CD14-positive monocyte (primary cell): ENCODE data around the gene PARP9. TPM values are rescaled to one million over a fixed set of nuclear protein-coding genes. Genes with fewer than 3 reads are reported as not detected.

ENCODE experiments used
- DNase-seq, 3 donors: peaks; one replicate each; pipeline ENCODE4 v3.0.0-alpha.2; 2011 to 2022
- H2AFZ ChIP-seq: 2 replicates; pipeline ENCODE4 v1.6.0; 2012; ENCODE audit warnings: mild to moderate bottlenecking, low read depth, low read length, inconsistent platforms; ENCODE audit not compliant: insufficient read depth, poor library complexity, severe bottlenecking
- H3K27ac ChIP-seq, 2 donors: 1 replicate in 1 of 2; 2 replicates in 1 of 2; pipeline ENCODE4 v1.5.1; 2012 to 2013; ENCODE audit warnings: low read length in 2 of 2, control low read depth in 1 of 2, inconsistent platforms in 1 of 2, low read depth in 1 of 2, mild to moderate bottlenecking in 1 of 2
- H3K27me3 ChIP-seq, 2 donors: one replicate each; pipeline versions ENCODE4 v1.6.0 to v1.6.1; 2011 to 2013; ENCODE audit warnings: low read length in 2 of 2; ENCODE audit not compliant: control insufficient read depth in 2 of 2, insufficient read depth in 2 of 2
- H3K36me3 ChIP-seq, 2 donors: replicated peaks in 1 of 2; 1 replicate in 1 of 2; 2 replicates in 1 of 2; pipeline versions ENCODE4 v1.5.1 to v1.6.1; 2012 to 2013; ENCODE audit warnings: low read length in 2 of 2, control low read depth in 1 of 2, inconsistent platforms in 1 of 2, mild to moderate bottlenecking in 1 of 2; ENCODE audit not compliant: insufficient read depth in 2 of 2, control insufficient read depth in 1 of 2
- H3K4me1 ChIP-seq, 2 donors: 1 replicate in 1 of 2; 2 replicates in 1 of 2; pipeline versions ENCODE4 v1.5.1 to v1.6.1; 2012 to 2013; ENCODE audit warnings: low read length in 2 of 2, control low read depth in 1 of 2, inconsistent platforms in 1 of 2, mild to moderate bottlenecking in 1 of 2, moderate library complexity in 1 of 2; ENCODE audit not compliant: insufficient read depth in 2 of 2, control insufficient read depth in 1 of 2
- H3K4me2 ChIP-seq: replicated peaks from 2 replicates; pipeline ENCODE3; 2012; ENCODE audit warnings: low read length, moderate library complexity, mild to moderate bottlenecking; ENCODE audit not compliant: poor library complexity, severe bottlenecking; ENCODE audit errors: extremely low read depth
- H3K4me3 ChIP-seq, 3 experiments: fragments of 200-600 bp in 1 of 3; sonication (generic) in 1 of 3; replicated peaks in 1 of 3; 1 replicate in 2 of 3; 2 replicates in 1 of 3; pipeline ENCODE4 v1.5.1; 2011 to 2013; ENCODE audit warnings: low read length in 3 of 3, mild to moderate bottlenecking in 3 of 3, control low read depth in 2 of 3, low read depth in 2 of 3, inconsistent platforms in 1 of 3, moderate library complexity in 1 of 3
- H3K79me2 ChIP-seq: 2 replicates; pipeline ENCODE4 v1.6.0; 2012; ENCODE audit warnings: mild to moderate bottlenecking, control low read depth, inconsistent platforms, low read length, moderate library complexity; ENCODE audit not compliant: insufficient read depth
- H3K9ac ChIP-seq: 2 replicates; pipeline ENCODE4 v1.6.0; 2017; ENCODE audit warnings: low read length, mild to moderate bottlenecking; ENCODE audit not compliant: insufficient read depth, poor library complexity, severe bottlenecking
- H3K9me3 ChIP-seq, 2 donors: replicated peaks in 1 of 2; 1 replicate in 1 of 2; 2 replicates in 1 of 2; pipeline versions ENCODE4 v1.5.1 to v1.6.1; 2012 to 2013; ENCODE audit warnings: low read length in 2 of 2, control low read depth in 1 of 2; ENCODE audit not compliant: control insufficient read depth in 1 of 2, insufficient read depth in 1 of 2
- H4K20me1 ChIP-seq: 2 replicates; pipeline ENCODE4 v1.6.0; 2012; ENCODE audit warnings: mild to moderate bottlenecking, low read length, control low read depth, moderate library complexity; ENCODE audit not compliant: insufficient read depth
- H3K27ac Mint-ChIP-seq, 7 donors: one replicate each; pipeline ENCODE4 v1.8.0; 2020; ENCODE audit warnings: mild to moderate bottlenecking in 7 of 7, mixed read lengths in 7 of 7, moderate library complexity in 6 of 7, inconsistent platforms in 2 of 7
- H3K27me3 Mint-ChIP-seq, 3 donors: one replicate each; pipeline ENCODE4 v1.8.0; 2021 to 2022; ENCODE audit warnings: low read depth in 3 of 3, mild to moderate bottlenecking in 3 of 3, mixed read lengths in 3 of 3, moderate library complexity in 3 of 3, inconsistent platforms in 1 of 3
- H3K36me3 Mint-ChIP-seq, 2 donors: one replicate each; pipeline ENCODE4 v1.8.0; 2020; ENCODE audit warnings: mixed read lengths in 2 of 2, inconsistent platforms in 1 of 2, mild to moderate bottlenecking in 1 of 2
- H3K4me1 Mint-ChIP-seq: one replicate; pipeline ENCODE4 v1.8.0; 2020; ENCODE audit warnings: mild to moderate bottlenecking, mixed read lengths
- H3K4me3 Mint-ChIP-seq, 2 donors: one replicate each; pipeline ENCODE4 v1.8.0; 2020; ENCODE audit warnings: mild to moderate bottlenecking in 2 of 2, mixed read lengths in 2 of 2, moderate library complexity in 1 of 2
- H3K9me3 Mint-ChIP-seq, 7 donors: one replicate each; pipeline ENCODE4 v1.8.0; 2020 to 2022; ENCODE audit warnings: mixed read lengths in 7 of 7, mild to moderate bottlenecking in 6 of 7, moderate library complexity in 6 of 7, inconsistent platforms in 2 of 7
- CTCF ChIP-seq: fragments of 200-600 bp; IDR thresholded peaks from one replicate; pipeline ENCODE4 v1.8.0; 2022; ENCODE audit warnings: antibody characterized with exemption, mild to moderate bottlenecking
- WGBS: methylation state at CpG from one replicate; pipeline ENCODE4 v1.1.5; 2013; ENCODE audit warnings: missing lambda C conversion rate; ENCODE audit not compliant: insufficient coverage; 5-methylcytosine and 5-hydroxymethylcytosine counted together
- intact Hi-C, 2 donors: fragments of 100-400 bp; cut with micrococcal nuclease; formaldehyde crosslinking; loops; one replicate each; pipeline versions ENCODE4 v1.15.0 to v1.15.1; 2023
- polyA plus RNA-seq, 3 donors: library from polyadenylated mRNA; depleted of rRNA in 1 of 3; unstranded in 2 of 3; stranded (reverse) in 1 of 3; fragments of 300-500 nt in 2 of 3; fragments of >200 nt in 1 of 3; fragmentation: Illumina TruSeq in 2 of 3; gene quantifications; 1 replicate in 2 of 3; 2 replicates in 1 of 3; pipeline ENCODE4 v1.2.3, GENCODE V29; 2012 to 2021

PARP9 gene
- polyA plus RNA-seq, 3 donors: 31.4 to 43.3 (median 34.4) TPM

DNA sequence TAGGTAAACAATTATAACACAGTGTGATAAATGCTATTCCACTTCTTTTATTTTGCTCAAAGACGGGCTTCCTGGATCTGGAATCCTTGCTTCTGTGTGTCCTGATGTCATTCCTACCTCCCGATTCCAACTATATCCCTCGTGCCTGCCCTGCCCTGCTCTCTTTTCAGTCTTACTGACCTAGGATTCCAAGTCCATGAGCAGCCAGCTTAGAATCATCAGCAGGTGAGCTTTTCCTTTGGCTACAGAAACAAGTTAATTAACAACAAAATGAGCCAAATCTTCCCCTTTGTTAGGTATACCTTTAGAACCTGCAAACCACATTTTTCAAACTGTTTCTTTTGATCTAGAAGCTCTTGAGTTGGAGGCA, 27.5 kb downstream of the PARP9 start:
- Histone ChIP-seq H3K27ac (no peak overlapping the region), H3K4me1 (peaks cover 10 to 28% of the 10 kb centered on the region in 2 donors), H3K79me2 (no peaks in the 10 kb centered on the region), H3K27me3 (no peaks in the 10 kb centered on the region), H3K4me3 (no peak overlapping the region), H3K9me3 (no peaks in the 10 kb centered on the region), H4K20me1 (peaks cover 18% of the 10 kb centered on the region), H2AFZ (no peak overlapping the region), H3K36me3 (peaks cover 71 to 91% of the 10 kb centered on the region in 2 donors), H3K9ac (no peak overlapping the region), H3K4me2 (no peak overlapping the region)
- TF ChIP-seq CTCF: no peak
- intact Hi-C loops: no loop called here
- no peak overlapping the region for H3K27ac Mint-ChIP-seq
- H3K4me3 Mint-ChIP-seq: no peak overlapping the region
- H3K27me3 Mint-ChIP-seq: peaks cover 0 to 1% (median 0%) of the 10 kb centered on the region in 3 donors
- no peaks in the 10 kb centered on the region for H3K9me3 Mint-ChIP-seq
- peaks cover 22% of the 10 kb centered on the region for H3K4me1 Mint-ChIP-seq
- WGBS: 100% methylated on average over 2 of the region's 3 CpGs
- no peak for DNase-seq
- H3K36me3 Mint-ChIP-seq: peaks cover 83 to 90% of the 10 kb centered on the region in 2 donors

DNA sequence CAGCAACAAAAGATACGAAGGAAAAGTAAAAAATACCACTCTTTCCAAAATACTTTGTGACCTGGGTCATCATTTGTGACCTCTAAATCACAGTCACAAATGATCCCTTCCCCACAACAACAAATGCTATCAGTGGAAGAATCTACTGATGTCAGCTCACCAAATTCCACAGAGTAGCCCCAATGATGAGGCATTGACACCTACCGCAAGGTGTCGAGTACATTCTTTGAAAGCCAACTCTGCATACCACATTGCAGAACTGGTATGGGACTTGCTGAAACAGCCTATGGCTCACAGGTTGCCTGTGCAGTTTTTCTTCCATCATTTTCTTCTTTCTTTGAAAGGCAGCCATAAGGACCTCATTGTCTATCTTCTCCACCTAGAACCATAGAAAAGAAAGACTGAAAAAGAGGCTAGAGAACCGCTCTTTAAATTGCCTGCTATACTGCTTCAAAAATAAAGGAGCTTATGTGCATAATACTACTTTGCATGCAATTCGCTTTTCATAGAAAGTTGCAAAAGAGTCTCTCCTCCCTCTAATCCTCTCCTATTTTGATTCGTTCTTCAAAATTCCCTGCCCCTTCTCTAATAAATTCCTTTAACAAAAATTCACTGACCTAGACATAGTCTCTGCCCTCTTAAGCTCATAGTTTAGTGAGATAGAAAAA, 28.0 kb downstream of the PARP9 start:
- Histone ChIP-seq H3K36me3 (peaks cover 71 to 91% of the 10 kb centered on the region in 2 donors), H4K20me1 (peaks cover 16% of the 10 kb centered on the region), H3K79me2 (no peaks in the 10 kb centered on the region), H3K4me2 (no peak overlapping the region), H3K9me3 (no peaks in the 10 kb centered on the region), H3K27ac (no peak overlapping the region), H3K4me3 (no peak overlapping the region), H3K27me3 (no peaks in the 10 kb centered on the region), H3K4me1 (peaks cover 10 to 28% of the 10 kb centered on the region in 2 donors), H3K9ac (no peak overlapping the region), H2AFZ (no peak overlapping the region)
- 90% methylated on average over 3 of the region's 6 CpGs for WGBS
- no peaks in the 10 kb centered on the region for H3K9me3 Mint-ChIP-seq
- H3K27ac Mint-ChIP-seq: no peak overlapping the region
- peaks cover 83 to 89% of the 10 kb centered on the region in 2 donors for H3K36me3 Mint-ChIP-seq
- DNase-seq: no peak
- intact Hi-C loops: no loop called here
- no peak for TF ChIP-seq CTCF
- peaks cover 0 to 1% (median 0%) of the 10 kb centered on the region in 3 donors for H3K27me3 Mint-ChIP-seq
- H3K4me3 Mint-ChIP-seq: no peak overlapping the region
- peaks cover 22% of the 10 kb centered on the region for H3K4me1 Mint-ChIP-seq
